Putamen (tissue), 1 donor: ENCODE measurements around the gene ST8SIA3.
"Not testable (repeated sequence)": the region's sequence is repeated elsewhere in the genome, so short reads cannot be mapped to it uniquely, and the experiment has no call there.

ENCODE experiments used
- DNase-seq: peaks from one replicate; pipeline ENCODE4 v3.0.0-alpha.2; 2016; ENCODE audit warnings: low spot score

The ST8SIA3 gene

DNA sequence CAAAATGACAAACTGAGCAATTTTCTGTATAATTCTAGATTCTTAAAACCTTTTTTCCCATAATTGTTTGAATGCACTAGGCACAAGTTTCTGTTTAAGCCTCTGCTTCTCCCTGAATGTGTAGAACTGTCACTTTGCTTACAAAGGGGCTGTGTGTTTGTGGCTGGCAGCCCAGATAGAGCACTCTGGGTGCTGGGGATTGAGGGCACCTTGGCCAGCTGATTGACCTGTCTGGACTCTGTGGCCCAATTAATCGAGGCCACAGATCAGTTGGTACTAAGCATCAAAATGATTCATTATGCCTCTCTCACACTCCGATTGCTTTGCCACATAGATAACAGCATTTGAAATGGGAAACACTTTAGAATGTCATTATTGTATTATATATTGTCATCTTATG, 12.1 kb downstream of the ST8SIA3 start:
- DNase-seq = no peak

- no peak for DNase-seq
These were observed 14.2 kb downstream of the ST8SIA3 start for GRCh38 chr18:57366528-57367081.

- DNase-seq = no peak
These were observed 20.1 kb downstream of the ST8SIA3 start for GRCh38 chr18:57372444-57372843.

DNA sequence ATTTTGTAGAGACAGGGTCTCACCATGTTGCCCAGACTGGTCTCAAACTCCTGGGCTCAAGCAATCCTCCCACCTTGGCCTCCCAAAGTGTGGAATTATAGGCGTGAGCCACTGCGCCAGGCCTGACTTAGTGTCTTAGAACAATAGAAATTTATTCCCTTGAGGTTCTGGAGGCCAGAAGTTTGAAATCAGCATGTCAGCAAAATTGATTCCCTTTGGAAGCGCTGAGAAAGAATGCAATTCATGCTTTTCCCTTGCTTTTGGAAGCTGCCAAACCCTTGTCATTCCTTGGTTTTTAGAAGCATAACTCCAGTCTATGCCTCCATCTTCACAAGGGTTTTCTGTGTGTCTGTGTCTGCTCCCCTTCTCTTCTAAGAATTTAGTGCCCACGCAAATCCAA, 20.7 kb downstream of the ST8SIA3 start:
- no peak for DNase-seq

GRCh38 chr18:57376503-57376902, 24.1 kb downstream of the ST8SIA3 start:
- DNase-seq = no peak

GRCh38 chr18:57389271-57389670, 36.9 kb downstream of the ST8SIA3 start:
- no peak for DNase-seq

DNA sequence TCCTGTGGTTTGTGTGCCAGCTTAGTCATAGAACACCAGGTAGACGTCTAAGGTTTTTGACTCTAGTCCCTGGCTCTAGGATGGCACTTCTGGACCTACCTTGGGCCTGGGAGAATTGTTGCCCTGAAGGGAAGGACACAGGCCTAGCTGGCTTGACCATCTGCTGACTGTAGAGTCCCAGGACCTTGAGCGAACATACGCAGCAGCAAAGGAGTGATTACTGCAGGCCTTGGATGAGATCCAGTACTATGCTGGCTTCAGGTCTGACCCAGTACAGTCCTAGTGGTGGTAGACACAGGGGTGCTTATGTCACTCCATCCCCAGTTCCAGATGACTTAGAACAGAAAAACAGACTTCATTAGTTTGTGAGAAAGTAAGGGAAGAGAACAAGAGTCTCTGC, 37.7 kb downstream of the ST8SIA3 start:
- no peak for DNase-seq

GRCh38 chr18:57394749-57395148, 42.4 kb downstream of the ST8SIA3 start:
- not testable (repeated sequence) for DNase-seq

- DNase-seq = not testable (repeated sequence)
These were observed 44.5 kb downstream of the ST8SIA3 start for GRCh38 chr18:57396831-57397230.

DNA sequence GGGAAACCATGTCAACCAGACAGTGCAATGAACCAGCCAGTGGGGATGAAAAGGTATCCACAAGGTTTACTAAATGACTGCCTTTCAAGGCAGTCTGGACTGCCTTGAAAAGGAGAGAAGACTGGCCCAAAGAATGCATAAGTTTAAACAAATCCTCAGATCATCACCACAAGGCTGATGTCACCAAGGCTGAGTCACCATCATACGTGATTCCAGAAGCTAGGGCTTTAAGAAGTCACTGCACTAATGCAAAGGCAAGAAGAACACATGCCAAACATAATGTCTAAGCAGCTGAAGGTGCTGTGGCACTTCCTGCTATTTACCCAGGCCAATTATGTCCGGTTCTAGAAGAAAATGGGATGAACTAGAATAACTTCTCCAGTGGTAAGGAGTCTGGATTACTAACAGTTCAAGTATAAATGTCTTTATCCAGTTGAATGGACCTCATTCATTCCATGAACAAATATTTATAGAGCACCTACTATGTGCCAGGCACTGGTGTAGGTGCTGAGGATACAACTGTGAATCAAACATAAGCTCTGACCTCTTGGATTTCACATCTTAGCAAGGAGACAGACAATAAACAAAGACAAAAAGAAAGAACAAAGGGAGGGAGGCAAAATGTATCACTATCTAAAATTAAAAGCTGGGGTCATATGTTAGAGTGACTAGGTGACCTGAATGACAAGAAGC, 45.2 kb downstream of the ST8SIA3 start:
- DNase-seq = no peak

GRCh38 chr18:57404345-57404744, 52.0 kb downstream of the ST8SIA3 start:
- DNase-seq = no peak

DNA sequence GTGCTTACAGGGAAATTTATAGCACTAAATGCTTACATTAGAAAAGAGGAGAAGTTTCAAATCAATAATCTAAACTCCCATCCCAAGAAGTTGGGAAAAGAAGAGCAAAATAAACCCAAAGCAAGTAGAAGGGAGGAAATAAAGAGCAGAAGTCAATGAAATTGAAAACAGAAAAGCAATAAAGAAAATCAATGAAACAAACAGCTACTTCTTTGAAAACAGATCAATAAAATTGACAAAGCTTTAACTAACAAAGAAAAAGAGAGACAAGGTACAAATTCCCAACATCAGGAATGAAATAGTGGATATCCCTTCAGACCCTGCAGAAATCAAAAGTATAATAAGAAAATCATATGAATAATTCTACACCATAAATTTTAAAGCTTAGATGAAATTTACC, 57.3 kb downstream of the ST8SIA3 start:
- DNase-seq = no peak

DNA sequence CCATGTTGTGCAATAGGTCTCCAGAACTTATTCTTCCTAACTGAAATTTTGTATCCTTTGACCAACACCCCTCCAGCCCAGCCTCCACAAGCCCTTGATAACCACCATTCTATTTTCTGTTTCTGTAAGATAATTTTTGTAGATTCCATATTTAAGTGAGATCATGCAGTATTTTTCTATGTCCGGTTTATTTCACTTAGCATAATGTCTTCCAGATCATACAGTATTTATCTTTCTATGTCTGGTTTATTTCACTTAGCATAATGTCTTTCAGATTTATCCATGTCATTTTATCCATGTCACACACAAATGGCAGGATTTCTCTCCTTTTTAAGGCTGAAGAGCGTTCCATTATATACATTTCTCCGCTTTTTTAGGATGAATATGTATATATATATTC, 58.4 kb downstream of the ST8SIA3 start:
- no peak for DNase-seq

DNA sequence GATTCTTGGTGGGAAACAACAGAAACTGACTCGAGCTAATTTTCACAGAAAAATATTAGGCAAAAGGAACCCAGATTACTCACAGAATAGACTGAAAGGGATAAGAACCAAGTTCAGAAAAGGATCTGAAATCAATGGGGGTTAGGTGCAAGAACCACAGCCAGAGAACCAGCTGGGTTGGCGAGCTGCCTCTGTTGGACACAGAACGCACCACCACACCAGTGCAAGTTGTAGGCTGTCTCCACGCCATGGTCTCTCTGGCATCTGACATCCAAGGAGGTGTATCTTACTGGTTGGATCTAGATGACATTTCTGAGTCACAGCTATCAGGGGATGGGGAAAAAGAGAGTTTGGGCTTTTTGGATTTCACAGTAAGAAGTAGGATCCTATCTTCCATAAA, 64.2 kb downstream of the ST8SIA3 start:
- DNase-seq = no peak
